ENCODE results near the gene RASA3. TPM values are rescaled to one million over a fixed set of nuclear protein-coding genes. Genes with fewer than 3 reads are reported as not detected.

Gene RASA3
- total RNA-seq, 4 donors from 2014 or later: 25.0 to 43.1 (median 30.2) TPM

GRCh38 chr13:113928685-113929627 lies 203.5 kb downstream of the RASA3 start:
- peak overlapping the region in 3 of 4 donors; percentile 76 to 80 (median 78) for H3K27ac ChIP-seq
- no peaks in the 10 kb centered on the region for H3K36me3 ChIP-seq
- H3K4me1 ChIP-seq: peaks cover 0 to 41% (median 20%) of the 10 kb centered on the region in 3 donors
- H3K27me3 ChIP-seq: no peaks in the 10 kb centered on the region
- peak; percentile 84 for ATAC-seq
- H3K4me3 ChIP-seq: no peak overlapping the region
- H3K9me3 ChIP-seq: no peaks in the 10 kb centered on the region
- 60% methylated on average over 2 of the region's 26 CpGs; no CpG with 5 or more reads in 1 of the 2 donors for WGBS, 2 donors (ENCODE audit: low coverage in 1 of 2)
- TF ChIP-seq POLR2A (IDR thresholded peaks at IDR 0.05) (no peak), POLR2AphosphoS5 (IDR thresholded peaks at IDR 0.05) (peak; percentile 73), CTCF (IDR thresholded peaks at IDR 0.05) (no peak), EP300 (IDR thresholded peaks at IDR 0.05) (no peak)

Other genes with a start within 250 kb of the RASA3 start
- gene C13orf46, start 158.5 kb downstream of the RASA3 start, total RNA-seq: 1 to 10 TPM in 2 of 4 donors, under 1 TPM in 1, not detected in 1; 0.31 to 6.6 (median 5.9) TPM
- not detected for gene CFAP97D2, start 46.6 kb upstream of the RASA3 start, total RNA-seq
- 10 to 100 TPM; 40.1 to 53.1 (median 47.4) TPM for gene CDC16, start 102.3 kb upstream of the RASA3 start, total RNA-seq
- gene UPF3A, start 149.0 kb upstream of the RASA3 start, total RNA-seq: 10 to 100 TPM; 31.0 to 40.0 (median 37.9) TPM
- 10 to 100 TPM in 2 of 4 donors, 1 to 10 TPM in 2; 7.5 to 15.3 (median 10.9) TPM for gene CHAMP1, start 181.9 kb upstream of the RASA3 start, total RNA-seq

All from gastroesophageal sphincter (tissue), 4 donors.